ENCODE measurements around the gene ZNF782.
"Not testable (repeated sequence)": the region's sequence is repeated elsewhere in the genome, so short reads cannot be mapped to it uniquely, and the experiment has no call there.

Gene ZNF782

GRCh38 chr9:96852676-96853075, 1.6 kb downstream of the ZNF782 start:
- DNase-seq = no peak

DNA sequence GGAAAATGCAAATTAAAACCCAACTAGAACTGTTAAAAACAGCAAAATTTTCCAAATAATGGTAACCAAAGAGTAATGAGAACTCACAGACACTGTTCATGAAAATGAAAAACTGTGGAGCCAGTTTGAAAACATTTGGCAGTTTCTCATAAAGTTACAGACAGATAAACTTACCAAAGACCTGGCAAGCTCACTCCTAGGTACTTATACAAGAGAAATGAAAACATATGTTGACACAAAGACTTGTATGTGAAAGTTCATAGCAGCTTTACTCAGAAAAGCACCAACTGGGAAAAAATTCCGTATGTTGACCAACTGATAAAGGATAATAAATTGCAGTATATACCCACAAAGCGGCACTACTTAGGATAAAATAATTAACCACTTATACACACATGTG, 10.3 kb downstream of the ZNF782 start:
- no peak for DNase-seq

- DNase-seq = no peak
These were observed 35.8 kb downstream of the ZNF782 start for GRCh38 chr9:96818533-96818932.

- no peak for DNase-seq
These were observed 36.3 kb downstream of the ZNF782 start for GRCh38 chr9:96817973-96818372.

DNA sequence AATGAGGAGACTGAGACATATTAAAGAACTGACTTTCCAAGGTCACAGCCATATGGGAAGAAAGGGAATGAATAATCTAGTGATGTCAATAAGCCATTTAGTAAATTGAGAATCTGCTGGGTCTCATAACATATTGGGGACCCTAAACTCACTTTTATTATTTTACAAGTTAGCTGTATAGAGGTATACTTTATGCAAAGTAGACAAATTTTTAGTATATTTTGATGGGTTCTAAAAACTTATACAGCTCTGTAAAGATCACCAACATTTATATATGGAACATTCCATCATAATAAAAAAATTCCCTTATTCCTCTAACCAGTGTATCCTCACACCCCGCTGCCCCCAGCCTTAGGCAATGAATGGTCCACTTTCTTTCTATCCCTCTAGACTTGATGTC, 40.7 kb downstream of the ZNF782 start:
- DNase-seq = no peak

DNA sequence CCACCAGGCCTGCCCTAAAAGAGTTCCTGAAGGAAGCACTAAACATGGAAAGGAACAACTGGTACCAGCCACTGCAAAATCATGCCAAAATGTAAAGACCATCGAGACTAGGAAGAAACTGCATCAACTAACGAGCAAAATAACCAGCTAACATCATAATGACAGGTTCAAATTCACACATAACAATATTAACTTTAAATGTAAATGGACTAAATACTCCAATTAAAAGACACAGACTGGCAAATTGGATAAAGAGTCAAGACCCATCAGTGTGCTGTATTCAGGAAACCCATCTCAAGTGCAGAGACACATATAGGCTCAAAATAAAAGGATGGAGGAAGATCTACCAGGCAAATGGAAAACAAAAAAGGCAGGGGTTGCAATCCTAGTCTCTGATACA, 55.4 kb downstream of the ZNF782 start:
- not testable (repeated sequence) for DNase-seq

- no peak for DNase-seq
These were observed 70.3 kb downstream of the ZNF782 start for GRCh38 chr9:96784021-96784420.

- DNase-seq = no peak
These were observed 72.1 kb downstream of the ZNF782 start for GRCh38 chr9:96782235-96782634.

DNA sequence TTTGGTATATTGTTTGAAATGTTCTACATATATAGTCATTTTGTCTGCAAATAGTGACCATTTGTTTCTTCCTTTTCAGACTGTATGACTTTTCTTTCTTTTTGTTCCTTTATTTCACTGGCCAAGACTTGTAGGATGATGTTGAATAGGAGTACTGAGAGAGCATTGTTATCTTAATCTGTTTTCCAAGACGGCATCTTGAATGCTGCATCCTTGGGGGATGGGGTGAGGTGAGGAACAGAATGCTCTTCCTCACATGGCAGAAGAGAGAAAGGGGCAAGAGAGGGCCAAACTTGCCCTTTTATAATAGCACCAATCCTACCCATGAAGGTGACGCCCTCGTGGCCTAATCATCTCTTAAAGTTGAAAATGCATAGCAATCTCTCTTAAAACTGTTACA, 72.8 kb downstream of the ZNF782 start:
- no peak for DNase-seq

GRCh38 chr9:96779089-96779488, 75.2 kb downstream of the ZNF782 start:
- no peak for DNase-seq

- no peak for DNase-seq
These were observed 76.9 kb downstream of the ZNF782 start for GRCh38 chr9:96777426-96777864.

GRCh38 chr9:96771124-96771523, 83.2 kb downstream of the ZNF782 start:
- DNase-seq = no peak

DNA sequence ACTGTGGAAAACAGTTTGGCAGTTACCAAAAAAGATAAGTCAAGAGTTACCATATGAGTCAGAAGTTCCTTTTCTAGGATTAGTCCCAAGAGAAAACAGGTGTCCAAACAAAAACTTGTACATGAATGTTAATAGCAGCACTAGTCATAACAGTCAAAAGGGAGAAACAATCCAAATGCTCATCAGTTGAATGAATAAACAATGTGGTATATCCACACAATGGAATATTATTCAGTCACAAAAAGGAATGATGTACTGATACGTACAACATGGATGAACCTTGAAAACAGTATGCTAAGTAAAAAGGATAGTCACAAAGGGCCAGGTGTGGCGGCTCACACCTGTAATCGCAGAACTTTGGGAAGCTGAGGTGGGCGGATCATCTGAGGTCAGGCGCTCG, 84.3 kb downstream of the ZNF782 start:
- no peak for DNase-seq
